ENCODE results near the gene LCN15. TPM values are rescaled to one million over a fixed set of nuclear protein-coding genes. Genes with fewer than 3 reads are reported as not detected.
"Not testable (repeated sequence)": the region's sequence is repeated elsewhere in the genome, so short reads cannot be mapped to it uniquely, and the experiment has no call there.

Gene LCN15
- total RNA-seq, 1 donor = not detected

GRCh38 chr9:136756836-136757235 is 7.5 kb downstream of the LCN15 start:
- Histone ChIP-seq H3K9me3 (ENCODE audit: low read depth, low read length) (peaks cover 9% of the 10 kb centered on the region), H3K4me1 (ENCODE audit: insufficient read depth, low read length) (peaks cover 7% of the 10 kb centered on the region), H3K4me3 (ENCODE audit: low read length) (no peak overlapping the region), H3K27me3 (ENCODE audit: insufficient read depth, low read length) (no peaks in the 10 kb centered on the region)

- peaks cover 16% of the 10 kb centered on the region for H3K9me3 ChIP-seq (ENCODE audit: low read depth, low read length)
- H3K4me3 ChIP-seq (ENCODE audit: low read length) = no peak overlapping the region
- H3K4me1 ChIP-seq (ENCODE audit: insufficient read depth, low read length) = peaks cover 7% of the 10 kb centered on the region
- H3K27me3 ChIP-seq (ENCODE audit: insufficient read depth, low read length) = no peaks in the 10 kb centered on the region
Observed at GRCh38 chr9:136756134-136756438, 8.2 kb downstream of the LCN15 start.

- H3K4me3 ChIP-seq (ENCODE audit: low read length); H3K4me1 ChIP-seq (ENCODE audit: insufficient read depth, low read length); H3K27me3 ChIP-seq (ENCODE audit: insufficient read depth, low read length): not testable (repeated sequence)
- peaks cover 16% of the 10 kb centered on the region for H3K9me3 ChIP-seq (ENCODE audit: low read depth, low read length)
Observed at GRCh38 chr9:136755302-136756133, 8.8 kb downstream of the LCN15 start.

GRCh38 chr9:136754626-136755301 is 9.6 kb downstream of the LCN15 start:
- Histone ChIP-seq H3K9me3 (ENCODE audit: low read depth, low read length) (peaks cover 16% of the 10 kb centered on the region), H3K4me3 (ENCODE audit: low read length) (no peak overlapping the region), H3K27me3 (ENCODE audit: insufficient read depth, low read length) (no peaks in the 10 kb centered on the region), H3K4me1 (ENCODE audit: insufficient read depth, low read length) (peaks cover 7% of the 10 kb centered on the region)

- Histone ChIP-seq H3K27me3 (ENCODE audit: insufficient read depth, low read length) (no peaks in the 10 kb centered on the region), H3K4me3 (ENCODE audit: low read length) (no peak overlapping the region), H3K9me3 (ENCODE audit: low read depth, low read length) (peaks cover 16% of the 10 kb centered on the region), H3K4me1 (ENCODE audit: insufficient read depth, low read length) (peaks cover 12% of the 10 kb centered on the region)
Observed at GRCh38 chr9:136754059-136754572, 10.2 kb downstream of the LCN15 start.

GRCh38 chr9:136753371-136754058 is 10.8 kb downstream of the LCN15 start:
- Histone ChIP-seq H3K4me3 (ENCODE audit: low read length) (no peak overlapping the region), H3K27me3 (ENCODE audit: insufficient read depth, low read length) (no peaks in the 10 kb centered on the region), H3K4me1 (ENCODE audit: insufficient read depth, low read length) (peaks cover 12% of the 10 kb centered on the region), H3K9me3 (ENCODE audit: low read depth, low read length) (peaks cover 16% of the 10 kb centered on the region)

GRCh38 chr9:136751814-136752213 is 12.5 kb downstream of the LCN15 start:
- H3K9me3 ChIP-seq (ENCODE audit: low read depth, low read length) = peaks cover 16% of the 10 kb centered on the region
- peaks cover 5% of the 10 kb centered on the region for H3K4me1 ChIP-seq (ENCODE audit: insufficient read depth, low read length)
- no peaks in the 10 kb centered on the region for H3K27me3 ChIP-seq (ENCODE audit: insufficient read depth, low read length)
- H3K4me3 ChIP-seq (ENCODE audit: low read length) = no peak overlapping the region

GRCh38 chr9:136751244-136751643 is 13.1 kb downstream of the LCN15 start:
- H3K4me1 ChIP-seq (ENCODE audit: insufficient read depth, low read length) = peaks cover 5% of the 10 kb centered on the region

GRCh38 chr9:136750526-136750925 is 13.8 kb downstream of the LCN15 start:
- H3K9me3 ChIP-seq (ENCODE audit: low read depth, low read length) = peaks cover 16% of the 10 kb centered on the region
- H3K4me1 ChIP-seq (ENCODE audit: insufficient read depth, low read length) = peaks cover 5% of the 10 kb centered on the region
- no peaks in the 10 kb centered on the region for H3K27me3 ChIP-seq (ENCODE audit: insufficient read depth, low read length)
- no peak overlapping the region for H3K4me3 ChIP-seq (ENCODE audit: low read length)

More at GRCh38 chr9:136751244-136751643, 13.1 kb downstream of the LCN15 start:
- peaks cover 16% of the 10 kb centered on the region for H3K9me3 ChIP-seq (ENCODE audit: low read depth, low read length)
- H3K4me3 ChIP-seq (ENCODE audit: low read length) = no peak overlapping the region
- no peaks in the 10 kb centered on the region for H3K27me3 ChIP-seq (ENCODE audit: insufficient read depth, low read length)

GRCh38 chr9:136748666-136749611 is 15.4 kb downstream of the LCN15 start:
- peaks cover 16% of the 10 kb centered on the region for H3K9me3 ChIP-seq (ENCODE audit: low read depth, low read length)
- H3K27me3 ChIP-seq (ENCODE audit: insufficient read depth, low read length) = no peaks in the 10 kb centered on the region
- peaks cover 5% of the 10 kb centered on the region for H3K4me1 ChIP-seq (ENCODE audit: insufficient read depth, low read length)
- H3K4me3 ChIP-seq (ENCODE audit: low read length) = no peak overlapping the region

GRCh38 chr9:136748201-136748600 is 16.1 kb downstream of the LCN15 start, which contains the start of gene LCN6:
LCN6 (minus strand) TSS chr9:136748525; CDS start chr9:136748483, 42 bp downstream.
- peaks cover 5% of the 10 kb centered on the region for H3K4me1 ChIP-seq (ENCODE audit: insufficient read depth, low read length)
- no peak within 1 kb of the TSS for H3K4me3 ChIP-seq (ENCODE audit: low read length)
- peaks cover 16% of the 10 kb centered on the region for H3K9me3 ChIP-seq (ENCODE audit: low read depth, low read length)
- H3K27me3 ChIP-seq (ENCODE audit: insufficient read depth, low read length) = no peaks in the 10 kb centered on the region

- no peaks in the 10 kb centered on the region for H3K27me3 ChIP-seq (ENCODE audit: insufficient read depth, low read length)
Observed at GRCh38 chr9:136747161-136748060, 16.9 kb downstream of the LCN15 start.

GRCh38 chr9:136746621-136747020 is 17.7 kb downstream of the LCN15 start:
- Histone ChIP-seq H3K9me3 (ENCODE audit: low read depth, low read length) (peaks cover 5% of the 10 kb centered on the region), H3K4me1 (ENCODE audit: insufficient read depth, low read length) (peaks cover 5% of the 10 kb centered on the region), H3K4me3 (ENCODE audit: low read length) (no peak overlapping the region), H3K27me3 (ENCODE audit: insufficient read depth, low read length) (no peaks in the 10 kb centered on the region)

More at GRCh38 chr9:136747161-136748060, 16.9 kb downstream of the LCN15 start:
- Histone ChIP-seq H3K4me1 (ENCODE audit: insufficient read depth, low read length) (peaks cover 5% of the 10 kb centered on the region), H3K4me3 (ENCODE audit: low read length) (no peak overlapping the region), H3K9me3 (ENCODE audit: low read depth, low read length) (peaks cover 13% of the 10 kb centered on the region)
